Keratinocyte (primary cell): ENCODE data around the gene KIF1C. TPM values are rescaled to one million over a fixed set of nuclear protein-coding genes. Genes with fewer than 3 reads are reported as not detected.

ENCODE experiments used
- DNase-seq: peaks from one replicate; pipeline ENCODE4 v3.0.0-alpha.2; 2011; ENCODE audit warnings: low read depth, missing footprints, low spot score
- FAIRE-seq: peaks from 2 replicates; lab custom pipeline; 2011; peaks lifted over from hg19 to GRCh38; lab: Jason Lieb, UNC
- H2AFZ ChIP-seq: 2 replicates; pipeline ENCODE4 v1.6.0; 2012; ENCODE audit warnings: low read length, control low read depth, inconsistent platforms; ENCODE audit not compliant: control insufficient read depth
- H3K27ac ChIP-seq: 2 replicates; pipeline ENCODE4 v1.5.1; 2011; ENCODE audit warnings: low read length; ENCODE audit not compliant: control insufficient read depth, insufficient read depth
- H3K27me3 ChIP-seq: 3 replicates; pipeline ENCODE4 v1.6.0; 2011; ENCODE audit warnings: low read length; ENCODE audit not compliant: control insufficient read depth, insufficient read depth; ENCODE audit errors: extremely low read depth
- H3K36me3 ChIP-seq, 2 experiments: 2 replicates in 1 of 2; 3 replicates in 1 of 2; pipeline ENCODE4 v1.5.1; 2011; ENCODE audit warnings: low read length in 2 of 2, mild to moderate bottlenecking in 1 of 2; ENCODE audit not compliant: control insufficient read depth in 2 of 2, insufficient read depth in 2 of 2; ENCODE audit errors: extremely low read depth in 1 of 2
- H3K4me1 ChIP-seq: 3 replicates; pipeline ENCODE4 v1.5.1; 2011; ENCODE audit warnings: low read length; ENCODE audit not compliant: control insufficient read depth, insufficient read depth; ENCODE audit errors: extremely low read depth
- H3K4me2 ChIP-seq: 3 replicates; pipeline ENCODE4 v1.6.0; 2011; ENCODE audit warnings: low read depth, low read length; ENCODE audit not compliant: control insufficient read depth, insufficient read depth; ENCODE audit errors: extremely low read depth
- H3K4me3 ChIP-seq, 3 experiments: fragments of 200-600 bp in 1 of 3; sonication (generic) in 1 of 3; 2 replicates in 2 of 3; 3 replicates in 1 of 3; pipeline ENCODE4 v1.5.1; 2011 to 2016; ENCODE audit warnings: low read length in 3 of 3, mild to moderate bottlenecking in 3 of 3, control low read depth in 2 of 3, inconsistent platforms in 1 of 3, low read depth in 1 of 3, mixed read lengths in 1 of 3, mixed run types in 1 of 3, moderate library complexity in 1 of 3; ENCODE audit not compliant: control insufficient read depth in 2 of 3, insufficient read depth in 2 of 3; ENCODE audit errors: extremely low read depth in 1 of 3
- H3K79me2 ChIP-seq: 2 replicates; pipeline ENCODE4 v1.6.0; 2012; ENCODE audit warnings: low read length; ENCODE audit not compliant: control insufficient read depth, insufficient read depth
- H3K9ac ChIP-seq: 3 replicates; pipeline ENCODE4 v1.6.0; 2011; ENCODE audit warnings: low read length; ENCODE audit not compliant: control insufficient read depth, insufficient read depth; ENCODE audit errors: extremely low read depth
- H3K9me1 ChIP-seq: 3 replicates; pipeline ENCODE4 v1.6.0; 2011; ENCODE audit warnings: low read length; ENCODE audit not compliant: control insufficient read depth, insufficient read depth; ENCODE audit errors: extremely low read depth
- H3K9me3 ChIP-seq: 2 replicates; pipeline ENCODE4 v1.5.1; 2012; ENCODE audit warnings: low read depth, low read length; ENCODE audit not compliant: control insufficient read depth
- H4K20me1 ChIP-seq: 3 replicates; pipeline ENCODE4 v1.6.0; 2011; ENCODE audit warnings: low read length; ENCODE audit not compliant: control insufficient read depth, insufficient read depth; ENCODE audit errors: extremely low read depth
- CTCF ChIP-seq, 3 experiments: IDR thresholded peaks in 1 of 3; conservative IDR thresholded peaks in 1 of 3; optimal IDR thresholded peaks in 1 of 3; 2 replicates in 2 of 3; 3 replicates in 1 of 3; pipeline versions ENCODE3 to v1.5.1; 2011; ENCODE audit warnings: low read length in 3 of 3, mild to moderate bottlenecking in 3 of 3, moderate library complexity in 2 of 3, control low read depth in 1 of 3, inconsistent platforms in 1 of 3; ENCODE audit not compliant: insufficient read depth in 2 of 3; ENCODE audit errors: extremely low read depth in 1 of 3
- EZH2 ChIP-seq: IDR thresholded peaks from one replicate; pipeline ENCODE4 v1.6.1; 2012; ENCODE audit warnings: inconsistent platforms, mild to moderate bottlenecking, low read length, moderate library complexity
- dilution Hi-C: fragments of 300-500 bp; cut with MboI; formaldehyde crosslinking; loops from one replicate; pipeline ENCODE4 v1.7.0; 2020; ENCODE audit warnings: low sequenced_read_pairs; ENCODE audit not compliant: extremely low pct_ligation_motif_present
- polyA plus RNA-seq, 5 experiments: library from polyadenylated mRNA; depleted of rRNA in 3 of 5; stranded (reverse) in 3 of 5; stranded (forward) in 1 of 5; unstranded in 1 of 5; fragments of >200 nt; gene quantifications; 1 replicate in 1 of 5; 2 replicates in 3 of 5; 3 replicates in 1 of 5; pipeline versions ENCODE4 v1.2.1 to v1.2.3, GENCODE V29; 2011 to 2012; ENCODE audit warnings: missing spikeins in 2 of 5, low read depth in 1 of 5, low replicate concordance in 1 of 5

KIF1C gene
- polyA plus RNA-seq, 1 donor (not counting 4 experiments of a cell fraction or from before 2014, with no cell fraction given): 93.7 TPM

GRCh38 chr17:4980644-4981216, 17.0 kb upstream of the KIF1C start:
- TF ChIP-seq EZH2: no peak
- TF ChIP-seq CTCF (optimal IDR thresholded peaks at IDR 0.05 in 1 of 3, IDR thresholded peaks at IDR 0.05 in 1 of 3, conservative IDR thresholded peaks at IDR 0.05 in 1 of 3; ENCODE audit: extremely low read depth in 1 of 3, insufficient read depth in 2 of 3, low read length in 3 of 3): peak; percentile 56 to 72 (median 61)
- H3K9ac ChIP-seq: no peak overlapping the region
- H3K27ac ChIP-seq: no peak overlapping the region
- H3K36me3 ChIP-seq: peaks cover 45 to 49% of the 10 kb centered on the region in 2 experiments
- FAIRE-seq (peak; percentile 74), DNase-seq (no peak)
- no peak overlapping the region for H2AFZ ChIP-seq
- no peaks in the 10 kb centered on the region for H3K9me3 ChIP-seq
- H4K20me1 ChIP-seq: no peaks in the 10 kb centered on the region
- no peak overlapping the region for H3K4me2 ChIP-seq
- dilution Hi-C loops: no loop called here
- no peak overlapping the region for H3K4me3 ChIP-seq
- H3K4me1 ChIP-seq: no peaks in the 10 kb centered on the region
- no peaks in the 10 kb centered on the region for H3K9me1 ChIP-seq
- no peaks in the 10 kb centered on the region for H3K27me3 ChIP-seq
- H3K79me2 ChIP-seq: peaks cover 3% of the 10 kb centered on the region

- Histone ChIP-seq H3K4me2 (no peak overlapping the region), H3K4me3 (no peak overlapping the region), H3K79me2 (peaks cover 14% of the 10 kb centered on the region), H3K9me3 (no peaks in the 10 kb centered on the region), H3K27ac (no peak overlapping the region), H3K27me3 (no peaks in the 10 kb centered on the region), H3K9me1 (no peaks in the 10 kb centered on the region), H3K36me3 (peaks cover 43 to 45% of the 10 kb centered on the region in 2 experiments), H3K4me1 (peaks cover 5% of the 10 kb centered on the region), H3K9ac (no peak overlapping the region), H4K20me1 (no peaks in the 10 kb centered on the region), H2AFZ (no peak overlapping the region)
- no peak for FAIRE-seq
- TF ChIP-seq CTCF (optimal IDR thresholded peaks at IDR 0.05 in 1 of 3, IDR thresholded peaks at IDR 0.05 in 1 of 3, conservative IDR thresholded peaks at IDR 0.05 in 1 of 3; ENCODE audit: extremely low read depth in 1 of 3, insufficient read depth in 2 of 3, low read length in 3 of 3) (no peak), EZH2 (no peak)
- dilution Hi-C loops: no loop called here
- no peak for DNase-seq
Observed at GRCh38 chr17:4982305-4982704, 15.4 kb upstream of the KIF1C start.
